DMS114 treated with DMSO at 0.1 percent for 48 hours (cell line): ENCODE results near the gene LRRC4B.
"Not testable (repeated sequence)": the region's sequence is repeated elsewhere in the genome, so short reads cannot be mapped to it uniquely, and the experiment has no call there.

ENCODE experiments used
- DNase-seq: peaks from one replicate; lab custom pipeline; 2025; ENCODE audit not compliant: unreplicated experiment; lab: John Stamatoyannopoulos, UW

The LRRC4B gene

DNA sequence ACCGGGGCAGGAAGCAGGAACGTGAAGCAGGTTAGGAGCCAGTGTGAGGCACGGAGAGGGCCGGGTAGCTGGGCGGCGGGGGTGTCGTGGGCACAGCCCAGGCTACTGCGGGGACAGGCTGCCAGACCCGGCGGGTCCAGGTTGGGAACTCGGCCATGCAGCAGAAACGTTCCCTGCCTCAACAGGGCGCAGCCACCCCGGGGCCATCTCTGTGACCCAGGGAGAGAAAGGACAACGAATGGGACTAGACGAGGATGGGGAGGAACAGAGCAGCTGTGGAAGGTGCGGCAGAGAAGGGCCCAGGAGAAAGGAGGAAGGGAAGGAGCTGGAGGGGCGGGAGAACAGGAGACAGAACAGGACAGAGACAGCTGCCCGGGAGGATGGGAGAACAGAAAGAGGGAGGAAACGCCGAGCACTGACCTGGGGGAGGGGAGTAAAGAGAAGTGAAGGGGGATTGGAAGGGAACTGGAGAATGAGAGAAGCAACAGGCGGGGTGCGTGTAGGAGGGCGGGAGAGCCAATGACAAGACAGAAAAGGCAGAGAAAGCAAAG is 78.7 kb downstream of the LRRC4B start:
- no peak for DNase-seq

DNA sequence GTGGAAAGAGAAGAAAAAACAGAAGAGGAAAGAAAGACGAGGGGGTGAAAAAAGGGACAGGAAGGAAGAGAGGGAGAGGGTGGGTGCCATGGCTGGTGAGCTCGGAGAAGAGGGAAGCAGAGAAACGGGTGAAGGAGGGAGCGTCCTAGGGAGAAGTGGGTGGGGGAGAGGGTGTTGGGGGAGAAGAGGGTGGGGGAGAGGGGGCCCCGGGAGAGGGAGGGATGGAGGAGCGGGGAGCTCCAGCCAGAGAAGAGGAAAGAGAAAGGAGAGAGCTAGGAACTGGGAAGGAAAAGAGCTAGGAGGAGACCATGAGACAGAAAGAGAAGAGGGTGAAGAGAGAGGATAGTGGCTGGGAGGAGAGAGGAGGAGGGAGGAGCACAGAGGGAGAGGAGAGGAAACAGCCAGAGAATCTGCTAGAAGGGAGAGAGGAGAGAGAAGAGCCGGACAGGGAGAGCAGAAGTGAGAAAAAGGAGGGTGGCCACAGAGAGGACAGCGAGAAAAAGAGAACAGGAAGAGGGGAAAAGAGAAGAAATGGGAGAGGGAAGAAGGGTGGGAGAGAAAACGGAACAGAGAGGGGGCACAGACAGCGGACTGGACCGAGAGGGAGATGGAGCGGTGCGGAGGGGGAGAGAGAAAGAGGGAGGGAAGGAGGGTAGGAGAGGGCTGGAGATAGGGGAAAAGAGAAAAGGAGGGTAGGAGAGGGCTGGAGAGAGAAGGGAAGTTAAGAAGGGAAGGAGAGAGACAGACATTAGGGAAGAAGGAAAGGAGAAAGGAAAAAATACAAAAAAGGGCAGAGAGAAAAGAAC is 79.6 kb downstream of the LRRC4B start:
- DNase-seq, result no peak

DNA sequence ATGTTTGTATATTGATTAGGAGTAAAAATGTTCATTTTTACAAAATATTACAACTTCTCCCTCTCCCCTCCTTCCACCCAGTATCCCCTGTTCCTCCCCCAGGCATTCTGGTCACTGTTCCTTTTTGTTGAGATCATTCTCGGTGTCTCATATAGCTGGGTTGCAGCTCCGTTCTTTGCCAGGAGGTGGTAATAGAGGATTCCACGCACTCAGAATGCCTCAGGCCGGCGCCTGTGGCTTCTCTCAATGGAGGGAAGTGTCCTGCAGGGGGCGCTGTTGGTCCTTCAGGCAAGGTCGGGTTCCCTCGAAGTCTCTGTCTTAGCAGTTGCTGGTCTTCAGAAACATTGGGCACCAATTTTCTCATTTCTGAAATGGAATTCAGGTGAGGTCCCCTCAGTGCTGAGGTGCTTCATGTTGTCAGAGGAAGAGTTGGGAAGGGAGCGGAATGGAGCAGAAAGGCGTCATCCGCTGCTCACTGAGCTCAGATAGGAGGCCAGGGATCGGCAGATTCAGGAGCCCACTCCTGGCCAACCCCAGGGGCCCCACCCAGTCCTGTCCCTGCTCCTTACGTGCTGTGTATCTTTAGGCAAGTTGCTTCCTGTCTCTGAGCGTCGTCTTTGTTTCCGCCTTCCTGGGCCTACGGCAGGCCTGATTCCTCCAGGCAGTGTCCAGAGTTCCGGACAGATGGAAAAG is 81.3 kb downstream of the LRRC4B start:
- DNase-seq, result no peak

DNA sequence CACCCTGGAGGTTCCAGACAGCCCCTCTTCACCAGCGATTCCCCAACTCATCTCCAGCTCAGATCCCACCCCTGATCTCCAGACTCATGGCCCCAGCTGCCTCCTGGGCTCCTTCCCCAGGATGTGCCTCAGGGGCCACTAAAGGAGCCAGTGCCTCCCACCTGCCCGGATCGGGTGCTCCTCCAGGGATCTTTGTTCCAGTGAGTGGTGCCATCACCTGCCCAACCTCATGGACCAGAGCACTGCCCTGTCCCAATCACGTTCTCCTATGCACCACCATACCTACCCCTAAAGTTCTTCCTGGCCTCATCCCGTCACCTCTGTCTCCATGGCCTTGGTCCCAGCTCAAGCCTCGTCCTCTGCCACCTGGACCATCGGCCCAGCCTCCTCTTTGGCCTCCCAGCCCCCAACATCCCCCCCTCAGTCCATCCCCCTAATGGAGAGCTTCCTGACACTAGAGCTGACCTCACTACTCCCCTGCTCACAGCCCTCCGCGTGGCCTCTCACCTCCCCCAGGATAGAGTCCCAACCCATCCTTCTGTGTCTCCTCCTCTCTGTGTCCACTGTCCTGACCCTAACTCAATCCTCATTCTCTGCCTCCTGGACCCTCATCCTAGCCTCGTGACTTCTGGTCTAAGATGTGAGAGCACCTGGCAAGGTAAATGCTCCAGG is 82.8 kb downstream of the LRRC4B start:
- no peak for DNase-seq

DNA sequence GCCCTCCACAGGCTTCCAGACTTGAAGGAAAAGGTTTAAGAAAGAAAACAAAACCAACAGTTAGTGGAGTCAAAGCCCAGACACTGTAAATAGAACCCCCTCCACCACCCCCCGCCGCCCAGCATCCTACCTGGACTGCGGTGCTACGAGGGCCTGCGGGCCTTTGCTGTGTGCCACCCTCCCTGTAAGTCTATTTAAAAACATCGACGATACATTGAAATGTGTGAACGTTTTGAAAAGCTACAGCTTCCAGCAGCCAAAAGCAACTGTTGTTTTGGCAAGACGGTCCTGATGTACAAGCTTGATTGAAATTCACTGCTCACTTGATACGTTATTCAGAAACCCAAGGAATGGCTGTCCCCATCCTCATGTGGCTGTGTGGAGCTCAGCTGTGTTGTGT is 85.3 kb downstream of the LRRC4B start:
- DNase-seq, result no peak

DNA sequence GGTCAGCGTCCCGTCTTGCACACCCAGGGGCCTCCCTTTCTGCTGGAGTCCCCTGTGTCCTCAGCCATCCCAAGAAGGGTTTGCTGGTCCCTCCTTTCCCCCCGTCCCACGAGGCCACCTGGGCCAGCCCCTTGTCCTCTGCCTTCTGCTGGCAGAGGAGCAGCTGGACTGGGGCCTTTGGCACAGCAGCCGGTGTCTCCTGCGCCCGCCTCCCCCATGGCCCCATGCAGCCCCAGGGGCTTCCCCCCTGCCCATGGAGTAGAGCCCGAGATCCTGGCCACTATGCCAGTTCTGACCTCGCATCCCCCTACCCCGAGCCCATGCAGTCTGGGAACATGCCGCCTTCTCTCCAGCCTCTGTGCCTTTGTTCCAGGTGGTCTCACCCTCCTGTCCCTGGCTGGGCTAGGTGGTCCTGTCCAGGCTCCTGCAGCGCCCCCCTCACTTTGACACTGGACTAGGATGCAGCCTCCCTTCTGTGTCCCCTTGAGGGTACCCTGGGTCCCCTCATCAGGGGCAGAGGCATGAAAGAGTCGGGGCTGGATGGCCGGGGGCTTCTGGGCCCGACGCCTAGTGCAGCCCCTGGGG is 85.9 kb downstream of the LRRC4B start:
- no peak for DNase-seq

DNA sequence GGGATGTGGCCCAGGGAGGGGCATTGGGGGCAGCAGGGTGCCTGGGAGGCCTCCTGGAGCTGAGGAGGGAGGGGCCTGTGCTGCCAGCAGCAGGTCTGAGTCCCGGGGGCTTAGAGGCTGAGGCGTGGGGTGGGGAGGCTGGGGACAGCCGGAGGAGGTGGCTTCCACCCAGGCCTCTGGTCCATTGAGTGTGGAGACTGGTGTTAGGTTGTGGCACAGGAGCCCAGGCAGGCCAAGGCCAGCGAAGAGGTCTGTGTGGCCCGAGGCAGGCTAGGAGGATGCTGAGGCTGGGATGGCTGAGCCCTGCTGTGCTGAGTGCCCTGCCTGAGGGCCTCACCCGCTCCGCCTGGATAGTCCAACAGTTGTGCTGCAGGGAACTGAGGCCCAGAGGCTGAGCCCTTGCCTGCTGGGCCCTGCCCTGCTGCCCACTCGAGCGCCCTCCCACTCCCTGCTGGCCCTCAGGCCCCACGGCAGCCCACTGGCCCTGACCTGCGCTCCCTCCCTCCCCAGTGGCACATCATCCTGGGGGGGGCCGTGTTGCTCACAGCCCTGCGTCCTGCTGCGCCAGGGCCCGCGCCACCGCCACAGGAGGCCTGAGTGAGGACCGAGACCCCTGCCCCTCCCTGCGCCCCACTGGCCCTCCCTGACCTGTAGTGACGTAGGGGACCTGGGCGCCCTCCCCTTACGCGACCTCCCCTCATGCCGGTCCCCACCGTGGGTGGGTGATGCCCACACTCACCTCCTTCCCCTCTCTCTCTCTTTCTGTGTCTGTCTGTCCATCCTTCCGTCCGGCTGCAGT is 86.7 kb downstream of the LRRC4B start:
- DNase-seq, result no peak

DNA sequence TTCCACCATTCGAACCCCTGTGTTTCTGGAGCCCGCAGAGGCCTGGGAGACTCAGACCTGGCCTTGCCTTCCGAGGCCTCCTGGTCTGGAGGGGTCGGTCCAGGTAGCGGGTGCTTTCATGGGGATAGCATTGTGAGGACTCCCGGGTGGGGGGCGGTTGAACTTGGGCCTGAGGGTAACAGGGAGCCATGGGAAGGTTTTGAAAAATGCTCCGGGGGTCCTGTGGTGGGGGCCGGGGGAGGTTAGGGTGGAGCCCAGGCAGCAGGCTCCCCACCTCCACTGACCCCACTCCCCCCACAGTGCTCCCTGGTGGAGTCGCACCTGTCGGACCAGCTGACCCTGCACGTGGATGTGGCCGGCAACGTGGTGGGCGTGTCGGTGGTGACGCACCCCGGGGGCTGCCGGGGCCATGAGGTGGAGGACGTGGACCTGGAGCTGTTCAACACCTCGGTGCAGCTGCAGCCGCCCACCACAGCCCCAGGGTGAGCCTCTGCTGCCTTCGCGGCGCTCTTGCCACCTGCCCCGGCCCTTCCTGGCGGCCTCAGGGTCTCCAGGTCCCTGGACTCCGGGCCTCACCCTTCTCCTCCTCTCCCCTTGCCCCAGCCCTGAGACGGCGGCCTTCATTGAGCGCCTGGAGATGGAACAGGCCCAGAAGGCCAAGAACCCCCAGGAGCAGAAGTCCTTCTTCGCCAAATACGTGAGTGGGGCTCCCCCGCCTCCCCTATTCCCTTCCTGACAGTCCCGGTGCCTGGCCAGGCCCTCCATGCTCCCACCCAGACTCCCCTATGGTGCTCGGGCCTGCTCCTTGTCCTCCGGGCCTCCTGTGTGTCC is 87.7 kb downstream of the LRRC4B start:
- DNase-seq, result no peak

DNA sequence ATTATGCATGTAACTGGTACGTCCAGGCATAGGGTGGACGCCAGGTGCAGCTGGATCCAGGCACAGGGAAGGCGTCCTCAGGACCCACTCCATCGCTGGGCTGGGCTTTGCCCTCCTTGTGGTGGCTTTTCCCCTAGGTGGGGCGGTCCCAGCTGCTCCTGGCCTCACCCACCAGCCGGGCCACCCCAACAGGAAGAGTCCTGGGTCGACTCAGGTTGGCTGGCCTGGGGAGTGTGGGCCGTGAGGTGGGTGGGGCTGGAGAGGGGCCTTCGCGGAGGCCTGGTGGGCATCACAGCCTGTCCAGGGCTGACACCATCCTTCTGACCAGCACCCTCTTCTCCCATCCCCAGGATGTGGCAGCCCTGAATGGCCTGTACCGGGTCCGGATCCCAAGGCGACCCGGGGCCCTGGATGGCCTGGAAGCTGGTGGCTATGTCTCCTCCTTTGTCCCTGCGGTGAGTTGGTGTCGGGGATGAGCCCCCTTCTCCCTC is 88.4 kb downstream of the LRRC4B start:
- DNase-seq, result no peak

DNA sequence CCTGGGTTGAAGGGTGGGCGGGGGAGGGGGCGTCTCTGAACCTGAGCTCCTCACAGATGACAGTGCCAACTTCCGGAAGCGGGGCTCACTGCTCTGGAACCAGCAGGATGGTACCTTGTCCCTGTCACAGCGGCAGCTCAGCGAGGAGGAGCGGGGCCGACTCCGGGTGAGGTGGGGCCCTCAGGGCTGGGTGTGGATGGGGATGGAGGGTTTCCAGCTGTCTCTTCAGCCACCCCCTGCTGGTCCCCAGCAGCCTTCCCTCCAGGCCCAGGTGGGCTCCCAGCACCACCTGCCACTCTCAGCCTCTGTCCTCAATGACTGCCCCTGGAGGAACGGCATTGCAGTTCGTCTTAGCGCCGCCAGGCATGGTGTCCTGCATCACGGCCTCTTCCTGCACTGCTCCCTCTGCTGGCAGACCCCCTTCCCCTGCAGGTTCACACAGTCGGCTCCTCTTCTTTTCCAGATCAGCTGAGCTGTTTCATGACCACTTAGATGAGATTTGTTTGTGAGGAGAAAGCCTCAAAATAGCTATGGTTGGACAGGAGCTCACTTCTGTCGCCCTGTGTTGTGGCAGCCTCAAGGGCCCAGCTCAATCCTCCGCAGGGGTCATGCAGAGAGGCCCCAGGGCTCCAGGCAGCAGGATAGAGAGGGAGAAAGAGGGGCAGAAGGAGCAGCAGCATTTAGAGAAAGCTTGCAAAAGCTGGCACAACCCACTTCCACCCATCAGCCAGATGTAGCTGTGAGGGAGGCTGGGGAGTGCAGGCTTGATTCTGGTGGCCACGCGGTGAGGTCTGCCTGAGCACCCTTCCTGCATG is 89.1 kb downstream of the LRRC4B start:
- DNase-seq, result peak; percentile 31

DNA sequence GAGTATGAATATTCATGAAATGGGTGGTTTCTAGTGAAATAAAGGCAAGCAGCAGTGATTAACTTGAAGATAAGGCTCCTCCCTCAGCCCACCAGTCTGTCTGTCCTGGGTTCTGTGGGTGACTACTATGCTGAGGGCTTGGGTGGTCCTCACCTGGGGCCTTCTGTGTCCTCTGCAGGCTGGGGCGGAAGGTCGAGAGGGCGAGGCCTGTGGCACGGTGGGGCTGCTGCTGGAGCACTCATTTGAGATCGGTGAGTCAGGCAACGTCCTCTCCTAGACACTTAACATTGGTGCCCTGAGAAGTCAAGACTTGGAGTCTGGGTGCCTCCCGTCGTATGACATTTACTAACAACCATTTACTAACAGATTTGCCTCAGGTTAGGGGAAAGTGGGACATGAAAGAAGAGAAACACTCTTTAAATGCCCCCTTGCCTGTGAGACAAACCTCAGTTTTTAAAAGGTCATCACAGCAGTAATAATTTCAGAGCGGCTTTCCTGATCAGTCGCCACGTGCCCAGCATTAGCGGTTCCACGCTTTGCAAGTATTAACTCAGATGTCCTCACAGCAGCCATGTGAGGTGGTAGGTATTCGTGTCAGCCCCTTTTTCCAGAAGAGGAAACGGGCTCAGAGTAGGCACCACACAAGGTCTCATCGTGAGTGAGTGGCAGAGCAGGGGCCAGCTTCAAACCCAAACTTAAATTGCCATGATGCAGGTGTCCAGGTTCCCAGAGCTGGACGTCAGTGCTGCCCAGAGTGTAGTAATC is 90.3 kb downstream of the LRRC4B start:
- no peak for DNase-seq

DNA sequence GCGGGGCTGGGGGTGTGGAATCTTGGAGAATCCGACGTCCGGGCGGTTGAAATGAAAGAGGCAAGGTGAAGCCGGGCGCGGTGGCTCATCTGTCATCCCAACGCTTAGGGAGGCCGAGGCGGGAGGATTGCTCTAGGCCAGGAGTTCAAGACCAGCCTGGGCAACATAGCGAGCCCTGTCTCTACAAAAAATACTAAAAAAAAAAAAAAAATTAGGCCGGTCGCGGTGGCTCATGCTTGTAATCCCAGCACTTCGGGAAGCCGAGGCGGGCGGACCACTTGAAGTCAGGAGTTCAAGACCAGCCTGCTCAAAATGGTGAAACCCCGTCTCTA is 91.4 kb downstream of the LRRC4B start:
- DNase-seq, result no peak

DNA sequence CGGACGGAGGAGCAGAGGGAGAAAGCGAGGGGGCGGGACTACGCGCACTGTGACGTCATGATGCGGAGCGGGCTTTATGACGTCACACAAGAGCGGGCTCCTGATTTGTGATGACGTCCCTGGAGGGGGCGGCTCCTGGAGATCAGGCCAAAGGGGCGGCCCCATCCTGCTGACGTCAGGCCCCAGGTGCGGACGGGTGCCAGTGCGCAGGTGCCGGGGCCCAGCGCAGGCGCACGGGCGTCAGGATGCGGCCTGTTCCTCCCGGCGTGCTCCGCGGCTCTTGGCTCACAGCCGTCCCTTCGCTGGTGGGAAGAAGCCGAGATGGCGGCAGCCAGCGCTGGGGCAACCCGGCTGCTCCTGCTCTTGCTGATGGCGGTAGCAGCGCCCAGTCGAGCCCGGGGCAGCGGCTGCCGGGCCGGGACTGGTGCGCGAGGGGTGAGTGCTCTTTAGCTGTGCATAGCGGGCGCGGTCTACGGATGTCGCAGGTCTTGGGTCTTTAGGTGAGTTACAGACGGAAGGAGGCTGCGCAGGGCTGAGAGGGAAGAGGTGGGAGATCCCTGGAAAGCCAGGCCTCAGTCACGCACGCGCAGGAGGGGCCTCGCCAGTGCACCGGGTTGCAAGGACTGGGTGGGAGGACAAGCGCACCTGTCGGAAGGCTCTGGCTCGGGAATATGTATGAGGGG is 91.9 kb downstream of the LRRC4B start, which contains the start of the genes EMC10 and GARIN5A:
Gene EMC10 (plus strand): TSS at position 284 of the 683 bp plus-strand sequence. CDS start 38 bp downstream, at position 322.
Gene GARIN5A (minus strand): TSS at position 625 of the 683 bp plus-strand sequence. CDS start 460 bp downstream, at position 165.
- peak; percentile 49 for DNase-seq

DNA sequence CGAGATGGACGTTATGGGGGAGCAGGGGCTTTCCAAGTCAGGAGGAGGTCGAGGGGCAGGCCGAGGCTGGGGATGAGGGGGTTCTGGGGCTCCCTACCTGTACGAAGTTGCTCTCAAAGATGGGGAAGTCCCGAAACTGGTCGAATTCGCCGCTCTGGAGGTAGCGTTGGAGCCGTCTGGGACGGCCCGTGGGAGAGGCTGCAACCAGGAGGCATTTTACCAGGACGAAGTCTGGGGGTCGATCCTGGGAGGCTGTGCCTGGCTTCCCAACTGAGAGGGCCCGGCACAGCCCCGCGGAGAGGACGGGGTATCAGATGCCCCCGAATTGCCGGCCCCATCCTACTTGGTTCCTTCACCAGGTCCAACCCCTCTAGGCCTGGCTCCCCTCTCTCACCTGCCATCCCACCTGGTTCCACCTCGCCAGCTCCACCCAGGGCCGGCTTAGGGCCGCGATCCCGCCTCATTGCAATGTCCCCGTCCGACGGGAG is 92.5 kb downstream of the LRRC4B start:
- DNase-seq, result no peak

DNA sequence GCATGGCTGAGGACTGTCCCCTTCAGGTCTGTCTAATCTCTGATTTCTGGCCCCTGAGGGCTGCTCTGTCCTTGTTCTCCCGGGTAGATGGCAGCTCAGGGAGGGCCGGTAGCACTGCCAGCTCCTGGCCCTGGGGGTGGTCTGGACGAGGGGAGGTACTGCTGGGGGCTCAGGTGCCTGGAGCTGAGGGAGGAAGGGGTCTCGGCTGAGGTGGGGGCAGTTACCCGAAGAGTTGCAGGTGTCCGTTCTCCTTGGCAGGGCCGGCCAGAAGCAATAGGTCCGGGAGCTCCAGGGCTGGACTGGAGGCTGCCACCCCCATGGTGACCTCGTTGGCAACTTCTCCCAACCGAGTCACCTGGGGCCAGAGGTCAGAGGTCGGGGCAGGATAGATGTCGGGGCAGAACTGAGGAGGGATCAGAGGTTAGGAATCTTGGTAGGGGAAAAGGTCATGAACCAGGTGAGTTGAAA is 93.1 kb downstream of the LRRC4B start:
- no peak for DNase-seq

DNA sequence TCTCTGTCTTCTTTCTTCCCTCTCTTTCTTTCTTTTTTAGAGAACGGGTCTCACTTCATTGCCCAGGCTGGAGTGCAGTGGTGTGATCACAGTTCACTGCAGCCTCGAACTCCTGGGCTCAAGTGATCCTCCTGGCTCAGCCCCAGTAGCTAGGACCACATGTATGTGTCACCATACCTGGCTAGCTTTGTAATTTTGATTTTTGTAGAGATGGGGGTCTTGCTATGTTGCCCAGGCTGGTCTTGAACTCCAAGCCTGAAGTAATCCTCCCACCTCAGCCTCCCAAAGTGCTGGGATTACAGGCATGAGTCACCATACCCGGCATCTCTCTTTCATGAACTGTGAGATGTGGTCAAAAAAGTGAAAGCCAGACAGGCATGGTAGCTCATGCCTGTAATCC is 94.9 kb downstream of the LRRC4B start:
- DNase-seq, result not testable (repeated sequence)

DNA sequence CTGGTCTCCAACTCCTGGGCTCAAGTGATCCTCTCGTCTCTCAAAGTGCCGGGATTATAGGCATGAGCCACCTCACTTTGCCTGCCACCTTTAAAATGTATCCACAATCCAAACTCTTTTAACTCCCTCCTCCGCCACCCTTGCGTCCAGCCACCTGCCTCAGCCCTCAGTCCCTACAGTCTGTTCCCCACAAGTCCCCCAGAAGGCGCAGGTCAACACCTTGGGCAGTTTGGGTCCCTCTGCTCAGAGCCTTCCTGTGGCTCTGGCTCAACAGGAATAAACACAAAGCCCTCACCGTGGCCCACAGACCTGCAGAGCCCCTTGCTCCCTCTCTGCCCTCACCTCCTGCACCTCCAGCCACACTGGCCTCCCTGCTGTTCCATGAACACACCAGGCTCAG is 99.4 kb downstream of the LRRC4B start:
- no peak for DNase-seq
